Osteocyte (in vitro differentiated cells): ENCODE data around the gene KCNV2. TPM values are rescaled to one million over a fixed set of nuclear protein-coding genes. Genes with fewer than 3 reads are reported as not detected.
"Not testable (repeated sequence)": the region's sequence is repeated elsewhere in the genome, so short reads cannot be mapped to it uniquely, and the experiment has no call there.

Experiments used
- DNase-seq: peaks from one replicate; pipeline ENCODE4 v3.0.0; 2021; ENCODE audit warnings: mixed read lengths; ENCODE audit not compliant: unreplicated experiment; ENCODE audit errors: extremely low spot score
- H3K27ac Mint-ChIP-seq: one replicate; pipeline ENCODE4 v1.8.0; 2021; ENCODE audit warnings: mild to moderate bottlenecking, mixed read lengths; ENCODE audit not compliant: unreplicated experiment
- H3K27me3 Mint-ChIP-seq: one replicate; pipeline ENCODE4 v1.8.0; 2021; ENCODE audit warnings: mixed read lengths; ENCODE audit not compliant: unreplicated experiment
- H3K36me3 Mint-ChIP-seq: one replicate; pipeline ENCODE4 v1.8.0; 2021; ENCODE audit warnings: mixed read lengths; ENCODE audit not compliant: unreplicated experiment
- H3K4me1 Mint-ChIP-seq: one replicate; pipeline ENCODE4 v1.8.0; 2021; ENCODE audit warnings: mixed read lengths; ENCODE audit not compliant: unreplicated experiment
- H3K4me3 Mint-ChIP-seq: one replicate; pipeline ENCODE4 v1.8.0; 2021; ENCODE audit warnings: mild to moderate bottlenecking, moderate library complexity, mixed read lengths; ENCODE audit not compliant: unreplicated experiment
- H3K9me3 Mint-ChIP-seq: one replicate; pipeline ENCODE4 v1.8.0; 2021; ENCODE audit warnings: mixed read lengths; ENCODE audit not compliant: unreplicated experiment
- total RNA-seq: library from RNA; stranded (reverse); gene quantifications from 2 replicates; pipeline ENCODE4 v1.2.1, GENCODE V29; 2021
- TF ChIP-seq, protein P1 (sequence below): fragments of 200-600 bp; sonication (generic); IDR thresholded peaks from 2 replicates; pipeline ENCODE4 v1.5.0; 2021; ENCODE audit warnings: antibody characterized with exemption, mild to moderate bottlenecking, moderate library complexity

The KCNV2 gene
- total RNA-seq, 1 donor from 2014 or later, result not detected

- H3K4me3 Mint-ChIP-seq, result no peak overlapping the region
- TF ChIP-seq, protein P1, sequence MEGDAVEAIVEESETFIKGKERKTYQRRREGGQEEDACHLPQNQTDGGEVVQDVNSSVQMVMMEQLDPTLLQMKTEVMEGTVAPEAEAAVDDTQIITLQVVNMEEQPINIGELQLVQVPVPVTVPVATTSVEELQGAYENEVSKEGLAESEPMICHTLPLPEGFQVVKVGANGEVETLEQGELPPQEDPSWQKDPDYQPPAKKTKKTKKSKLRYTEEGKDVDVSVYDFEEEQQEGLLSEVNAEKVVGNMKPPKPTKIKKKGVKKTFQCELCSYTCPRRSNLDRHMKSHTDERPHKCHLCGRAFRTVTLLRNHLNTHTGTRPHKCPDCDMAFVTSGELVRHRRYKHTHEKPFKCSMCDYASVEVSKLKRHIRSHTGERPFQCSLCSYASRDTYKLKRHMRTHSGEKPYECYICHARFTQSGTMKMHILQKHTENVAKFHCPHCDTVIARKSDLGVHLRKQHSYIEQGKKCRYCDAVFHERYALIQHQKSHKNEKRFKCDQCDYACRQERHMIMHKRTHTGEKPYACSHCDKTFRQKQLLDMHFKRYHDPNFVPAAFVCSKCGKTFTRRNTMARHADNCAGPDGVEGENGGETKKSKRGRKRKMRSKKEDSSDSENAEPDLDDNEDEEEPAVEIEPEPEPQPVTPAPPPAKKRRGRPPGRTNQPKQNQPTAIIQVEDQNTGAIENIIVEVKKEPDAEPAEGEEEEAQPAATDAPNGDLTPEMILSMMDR, result no peak
- H3K27ac Mint-ChIP-seq, result no peak overlapping the region
- no peaks in the 10 kb centered on the region for H3K36me3 Mint-ChIP-seq
- no peak for DNase-seq
- no peaks in the 10 kb centered on the region for H3K27me3 Mint-ChIP-seq
- no peaks in the 10 kb centered on the region for H3K9me3 Mint-ChIP-seq
- no peaks in the 10 kb centered on the region for H3K4me1 Mint-ChIP-seq
Measured at GRCh38 chr9:2700909-2701550, 16.3 kb upstream of the KCNV2 start.

- no peak for DNase-seq
- Mint-ChIP-seq H3K4me3 (no peak overlapping the region), H3K27ac (no peak overlapping the region), H3K27me3 (no peaks in the 10 kb centered on the region), H3K4me1 (no peaks in the 10 kb centered on the region), H3K36me3 (no peaks in the 10 kb centered on the region), H3K9me3 (no peaks in the 10 kb centered on the region)
- TF ChIP-seq, protein P1, result no peak
Measured at GRCh38 chr9:2704504-2704903, 12.8 kb upstream of the KCNV2 start.

GRCh38 chr9:2707256-2707655, 10.1 kb upstream of the KCNV2 start:
- H3K27ac Mint-ChIP-seq, H3K9me3 Mint-ChIP-seq, H3K27me3 Mint-ChIP-seq, H3K4me3 Mint-ChIP-seq, H3K4me1 Mint-ChIP-seq, H3K36me3 Mint-ChIP-seq, DNase-seq: not testable (repeated sequence)

DNA sequence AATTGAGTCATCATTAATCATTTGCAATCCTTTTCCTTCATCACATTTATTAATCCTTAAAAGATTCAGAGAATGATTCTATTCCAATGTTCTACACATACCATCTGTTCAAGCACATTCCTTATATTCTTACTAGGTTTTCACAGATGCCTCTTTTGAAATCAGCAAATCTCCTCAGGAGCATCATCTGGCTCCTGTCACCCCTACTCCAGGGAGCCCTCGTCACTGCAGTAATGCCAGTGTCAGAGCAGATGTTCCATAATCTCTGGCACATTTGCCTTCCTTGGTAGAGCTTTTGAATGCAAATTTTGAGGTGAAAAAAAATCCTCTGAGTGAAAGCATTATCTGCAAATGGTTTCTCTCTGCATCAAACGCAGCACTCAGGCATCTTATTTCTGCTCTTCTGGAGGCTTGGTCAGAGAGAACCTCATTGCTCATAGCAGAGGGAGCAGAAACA, 7.6 kb upstream of the KCNV2 start:
- no peaks in the 10 kb centered on the region for H3K27me3 Mint-ChIP-seq
- DNase-seq, result no peak
- H3K9me3 Mint-ChIP-seq, result no peaks in the 10 kb centered on the region
- H3K36me3 Mint-ChIP-seq, result no peaks in the 10 kb centered on the region
- TF ChIP-seq, protein P1, result no peak
- no peak overlapping the region for H3K4me3 Mint-ChIP-seq
- H3K27ac Mint-ChIP-seq, result no peak overlapping the region
- no peaks in the 10 kb centered on the region for H3K4me1 Mint-ChIP-seq

- Mint-ChIP-seq H3K27ac (no peak overlapping the region), H3K9me3 (no peaks in the 10 kb centered on the region), H3K4me1 (no peaks in the 10 kb centered on the region), H3K36me3 (no peaks in the 10 kb centered on the region), H3K27me3 (no peaks in the 10 kb centered on the region), H3K4me3 (no peak overlapping the region)
- TF ChIP-seq, protein P1, result no peak
- no peak for DNase-seq
Measured at GRCh38 chr9:2711716-2712115, 5.6 kb upstream of the KCNV2 start.
